Left ventricle myocardium inferior (tissue), 1 donor: ENCODE data around the gene RAB11FIP4. TPM values are rescaled to one million over a fixed set of nuclear protein-coding genes. Genes with fewer than 3 reads are reported as not detected.

Experiments
- DNase-seq: peaks from one replicate; pipeline ENCODE4 v3.0.0-alpha.2; 2020
- H3K27ac ChIP-seq: fragments of 200-600 bp; replicated peaks from 2 replicates; pipeline ENCODE4 v1.8.0; 2021
- H3K27me3 ChIP-seq: fragments of 200-600 bp; 2 replicates; pipeline ENCODE4 v1.8.0; 2021; ENCODE audit warnings: low read depth
- H3K36me3 ChIP-seq: fragments of 200-600 bp; 2 replicates; pipeline ENCODE4 v1.8.0; 2021
- H3K4me1 ChIP-seq: fragments of 200-600 bp; 2 replicates; pipeline ENCODE4 v1.8.0; 2021
- H3K4me3 ChIP-seq: fragments of 200-600 bp; 2 replicates; pipeline ENCODE4 v1.8.0; 2021; ENCODE audit warnings: mild to moderate bottlenecking, moderate library complexity
- H3K9me3 ChIP-seq: fragments of 200-600 bp; replicated peaks from 2 replicates; pipeline ENCODE4 v1.8.0; 2021
- CTCF ChIP-seq: fragments of 200-600 bp; IDR thresholded peaks from 2 replicates; pipeline ENCODE4 v1.8.0; 2021; ENCODE audit warnings: antibody characterized with exemption, mild to moderate bottlenecking, borderline replicate concordance
- intact Hi-C: fragments of 100-400 bp; cut with micrococcal nuclease; formaldehyde crosslinking; loops from one replicate; pipeline ENCODE4 v1.11.0; 2022
- total RNA-seq: library from RNA; stranded (reverse); fragmentation: NEBNext Ultra II Directional; extraction: Animal tissue kit (Norgen Biotek cat#: 25700); gene quantifications from one replicate; pipeline ENCODE4 v1.2.1, GENCODE V29; 2021
- donor health status: DM: no; HTN: yes; CAD: no; lungs with severe emphysema.

RAB11FIP4 gene
- total RNA-seq, 1 donor from 2014 or later: 8.3 TPM

- no peak for DNase-seq
- Histone ChIP-seq H3K27ac (no peak overlapping the region), H3K9me3 (no peaks in the 10 kb centered on the region), H3K4me1 (peaks cover 23% of the 10 kb centered on the region), H3K36me3 (no peaks in the 10 kb centered on the region), H3K27me3 (peaks cover 28% of the 10 kb centered on the region), H3K4me3 (no peak overlapping the region)
- intact Hi-C loops: no loop called here
- TF ChIP-seq CTCF: no peak
Measured at GRCh38 chr17:31481783-31482081, 90.3 kb downstream of the RAB11FIP4 start.

GRCh38 chr17:31484821-31485220, 93.3 kb downstream of the RAB11FIP4 start:
- H3K4me1 ChIP-seq: peaks cover 36% of the 10 kb centered on the region
- H3K36me3 ChIP-seq: no peaks in the 10 kb centered on the region
- no peaks in the 10 kb centered on the region for H3K9me3 ChIP-seq
- no peak for DNase-seq
- peaks cover 53% of the 10 kb centered on the region for H3K27me3 ChIP-seq
- intact Hi-C loops: no loop called here
- TF ChIP-seq CTCF: no peak
- H3K4me3 ChIP-seq: no peak overlapping the region
- H3K27ac ChIP-seq: no peak overlapping the region

DNA sequence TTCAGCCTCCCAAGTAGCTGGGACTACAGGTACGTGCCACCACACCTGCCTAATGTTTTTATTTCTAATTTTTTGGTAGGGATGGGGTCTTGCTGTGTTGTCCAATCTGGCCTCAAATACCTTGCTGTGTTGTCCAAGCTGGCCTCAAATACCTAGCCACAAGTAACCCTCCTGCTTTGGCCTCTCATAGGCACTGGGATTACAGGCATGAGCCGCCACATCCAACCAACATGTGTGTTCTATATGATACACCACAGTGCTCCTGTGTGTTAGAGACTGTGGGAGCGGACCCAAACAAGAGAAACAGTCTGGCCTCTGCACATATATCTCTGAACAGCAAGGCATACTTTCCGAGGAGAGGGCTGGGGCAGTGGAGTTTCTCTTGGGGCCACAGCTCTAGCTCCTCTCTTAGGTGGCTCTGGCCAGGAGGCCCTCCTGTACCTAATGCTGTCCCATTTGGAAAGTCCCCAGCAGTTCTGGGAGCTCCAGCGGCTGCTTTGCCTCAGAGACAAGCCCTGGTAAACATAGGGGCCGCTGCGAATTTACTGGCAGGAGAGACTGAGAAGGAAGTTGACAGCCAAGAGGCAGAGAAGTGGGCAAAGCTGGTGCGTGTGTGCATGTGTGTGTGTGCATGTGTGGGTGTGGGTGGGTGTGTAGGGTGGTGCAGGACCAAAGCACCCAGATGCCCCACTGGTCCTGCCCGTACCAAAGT, 95.0 kb downstream of the RAB11FIP4 start:
- intact Hi-C loops: no loop called here
- Histone ChIP-seq H3K9me3 (no peaks in the 10 kb centered on the region), H3K4me3 (peak overlapping the region; percentile 74), H3K27me3 (peaks cover 58% of the 10 kb centered on the region), H3K4me1 (peaks cover 40% of the 10 kb centered on the region), H3K36me3 (no peaks in the 10 kb centered on the region), H3K27ac (peak overlapping the region; percentile 82)
- DNase-seq: no peak
- TF ChIP-seq CTCF: no peak

DNA sequence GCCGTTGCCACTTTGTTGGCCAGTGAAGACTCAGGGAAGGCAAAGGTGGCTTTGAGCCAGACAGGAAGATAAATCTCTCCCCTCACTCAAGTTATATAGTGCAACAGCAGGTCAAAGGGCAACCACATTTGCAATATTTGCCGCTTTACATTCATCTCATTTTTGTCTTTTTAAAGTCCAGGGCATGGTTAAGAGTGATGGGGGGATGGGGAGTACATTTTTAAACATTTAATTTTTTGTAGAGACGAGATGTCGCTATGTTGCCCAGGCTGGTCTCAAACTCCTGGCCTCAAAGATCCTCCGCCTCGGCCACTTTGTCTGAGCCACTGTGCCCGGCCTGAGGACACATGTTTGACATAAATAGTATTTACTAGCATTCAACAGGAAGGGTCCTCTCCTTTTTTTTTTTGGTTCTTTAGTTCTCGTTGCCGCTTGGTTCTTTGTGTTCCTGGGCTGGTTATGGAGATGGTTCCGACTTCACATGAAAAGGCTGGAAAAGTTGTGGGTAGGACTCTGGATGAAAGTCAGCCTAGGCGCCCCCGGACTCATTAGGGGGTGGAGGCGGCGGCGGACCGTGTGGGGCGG, 95.7 kb downstream of the RAB11FIP4 start:
- H3K4me1 ChIP-seq: peaks cover 46% of the 10 kb centered on the region
- DNase-seq: no peak
- H3K27ac ChIP-seq: peak overlapping the region; percentile 82
- intact Hi-C loops: no loop called here
- no peak for TF ChIP-seq CTCF
- H3K36me3 ChIP-seq: no peaks in the 10 kb centered on the region
- H3K9me3 ChIP-seq: no peaks in the 10 kb centered on the region
- peaks cover 55% of the 10 kb centered on the region for H3K27me3 ChIP-seq
- peak overlapping the region; percentile 74 for H3K4me3 ChIP-seq

GRCh38 chr17:31487648-31488263, 96.3 kb downstream of the RAB11FIP4 start:
- peaks cover 55% of the 10 kb centered on the region for H3K27me3 ChIP-seq
- TF ChIP-seq CTCF: no peak
- peak; percentile 85 for DNase-seq
- H3K4me3 ChIP-seq: peak overlapping the region; percentile 74
- intact Hi-C loops: no loop called here
- peaks cover 52% of the 10 kb centered on the region for H3K4me1 ChIP-seq
- peak overlapping the region; percentile 82 for H3K27ac ChIP-seq
- H3K9me3 ChIP-seq: no peaks in the 10 kb centered on the region
- H3K36me3 ChIP-seq: no peaks in the 10 kb centered on the region
